ENCODE measurements around the gene OTUD4.

DNA sequence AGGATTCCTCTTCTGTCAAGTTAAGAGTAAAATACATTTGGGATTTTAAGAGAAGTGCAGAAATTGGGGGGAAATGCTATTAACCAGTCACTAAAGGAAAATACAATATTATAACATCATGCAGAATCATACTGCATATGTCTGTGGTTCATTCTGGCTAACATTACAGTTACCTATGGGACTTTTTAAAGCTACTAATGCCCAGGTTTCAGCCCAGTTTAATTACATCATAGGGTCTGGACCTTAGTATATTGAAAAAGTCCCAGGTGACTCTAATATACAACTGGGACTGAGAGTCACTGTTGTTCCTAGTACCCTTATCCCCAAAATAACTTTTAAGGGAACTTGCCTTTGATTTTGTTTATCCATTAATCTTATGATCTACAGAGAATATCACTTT lies 72.3 kb downstream of the OTUD4 start:
- TF ChIP-seq POLR2A (IDR thresholded peaks at IDR 0.05): no peak
- TF ChIP-seq, protein P1, sequence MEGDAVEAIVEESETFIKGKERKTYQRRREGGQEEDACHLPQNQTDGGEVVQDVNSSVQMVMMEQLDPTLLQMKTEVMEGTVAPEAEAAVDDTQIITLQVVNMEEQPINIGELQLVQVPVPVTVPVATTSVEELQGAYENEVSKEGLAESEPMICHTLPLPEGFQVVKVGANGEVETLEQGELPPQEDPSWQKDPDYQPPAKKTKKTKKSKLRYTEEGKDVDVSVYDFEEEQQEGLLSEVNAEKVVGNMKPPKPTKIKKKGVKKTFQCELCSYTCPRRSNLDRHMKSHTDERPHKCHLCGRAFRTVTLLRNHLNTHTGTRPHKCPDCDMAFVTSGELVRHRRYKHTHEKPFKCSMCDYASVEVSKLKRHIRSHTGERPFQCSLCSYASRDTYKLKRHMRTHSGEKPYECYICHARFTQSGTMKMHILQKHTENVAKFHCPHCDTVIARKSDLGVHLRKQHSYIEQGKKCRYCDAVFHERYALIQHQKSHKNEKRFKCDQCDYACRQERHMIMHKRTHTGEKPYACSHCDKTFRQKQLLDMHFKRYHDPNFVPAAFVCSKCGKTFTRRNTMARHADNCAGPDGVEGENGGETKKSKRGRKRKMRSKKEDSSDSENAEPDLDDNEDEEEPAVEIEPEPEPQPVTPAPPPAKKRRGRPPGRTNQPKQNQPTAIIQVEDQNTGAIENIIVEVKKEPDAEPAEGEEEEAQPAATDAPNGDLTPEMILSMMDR (IDR thresholded peaks at IDR 0.05): no peak
